NCI-H1417 treated with DMSO at 0.1 percent for 48 hours (cell line): ENCODE measurements around the gene TBC1D4.
"Not testable (repeated sequence)": the region's sequence is repeated elsewhere in the genome, so short reads cannot be mapped to it uniquely, and the experiment has no call there.

ENCODE experiments used
- DNase-seq: peaks from one replicate; lab custom pipeline; 2025; lab: John Stamatoyannopoulos, UW

TBC1D4 gene

GRCh38 chr13:75356421-75356820 lies 125.5 kb downstream of the TBC1D4 start:
- no peak for DNase-seq

DNA sequence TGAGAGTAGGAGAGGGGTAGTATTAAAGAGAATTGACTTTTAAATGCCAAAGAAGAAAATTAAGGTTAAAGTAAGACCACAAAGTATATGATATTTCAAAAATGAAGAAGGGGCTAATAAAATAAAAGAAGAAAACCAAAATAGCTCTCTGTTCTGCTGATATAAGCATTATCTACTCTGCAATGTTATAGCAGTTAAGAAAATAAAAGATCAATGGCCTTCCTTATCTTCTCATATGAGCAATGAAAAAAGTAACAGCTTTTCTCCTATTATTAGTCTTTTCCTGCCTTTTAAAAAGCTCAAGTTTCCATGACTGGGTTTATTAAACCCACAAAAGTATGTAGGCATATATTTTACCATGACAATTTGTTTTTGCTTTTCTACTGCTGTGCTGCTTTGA lies 126.4 kb downstream of the TBC1D4 start:
- no peak for DNase-seq

DNA sequence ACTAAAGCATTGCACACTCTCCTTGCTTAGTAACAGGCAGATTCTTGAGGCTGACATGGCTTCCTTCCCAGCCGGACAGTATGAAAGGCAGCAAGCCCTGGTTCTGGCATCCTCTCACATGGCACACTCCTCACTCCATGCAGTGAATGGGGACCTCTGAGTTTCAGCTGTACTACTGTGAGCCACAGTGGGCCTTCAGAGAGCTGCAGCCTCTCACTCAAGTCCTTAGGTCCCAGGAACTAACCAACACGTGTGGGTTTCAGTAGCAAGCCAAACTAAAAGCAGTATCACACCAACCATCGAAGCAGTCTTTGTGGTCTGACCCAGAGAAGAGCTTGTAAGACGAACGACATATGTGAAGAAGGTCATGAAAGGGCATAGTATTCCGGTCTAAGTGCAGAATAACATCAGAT lies 128.2 kb downstream of the TBC1D4 start:
- no peak for DNase-seq

DNA sequence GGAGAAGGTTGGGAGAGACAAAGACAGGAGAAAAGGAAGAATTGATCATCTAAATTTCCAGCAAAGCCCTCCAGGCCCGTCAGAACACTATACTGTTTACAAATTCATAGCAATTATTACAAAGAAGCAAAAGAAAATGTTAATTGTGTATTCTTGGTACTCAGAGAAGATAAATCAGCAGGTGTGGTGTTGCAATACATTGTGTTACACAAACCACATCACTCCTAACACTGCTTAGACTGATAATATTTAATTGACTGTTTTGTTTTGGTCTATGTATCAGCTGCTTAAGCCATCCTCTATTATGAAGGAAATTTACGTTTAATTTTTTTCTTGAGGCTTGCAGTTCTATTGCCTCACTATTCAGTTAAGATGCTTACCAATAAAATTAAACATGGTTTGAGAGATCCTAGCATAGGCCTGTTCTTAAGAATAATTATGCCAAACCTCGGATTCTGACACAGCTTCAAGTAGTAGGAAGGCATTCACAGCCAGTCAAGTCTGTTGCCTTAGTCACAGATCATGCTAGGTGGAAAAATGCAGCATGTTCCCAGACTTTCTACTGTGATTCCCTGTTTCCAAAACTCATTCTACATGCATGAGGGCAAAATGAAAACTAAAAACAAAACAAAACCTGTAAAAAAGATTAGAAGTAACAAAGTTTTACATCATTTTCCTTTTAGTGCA lies 129.2 kb downstream of the TBC1D4 start:
- DNase-seq: no peak

DNA sequence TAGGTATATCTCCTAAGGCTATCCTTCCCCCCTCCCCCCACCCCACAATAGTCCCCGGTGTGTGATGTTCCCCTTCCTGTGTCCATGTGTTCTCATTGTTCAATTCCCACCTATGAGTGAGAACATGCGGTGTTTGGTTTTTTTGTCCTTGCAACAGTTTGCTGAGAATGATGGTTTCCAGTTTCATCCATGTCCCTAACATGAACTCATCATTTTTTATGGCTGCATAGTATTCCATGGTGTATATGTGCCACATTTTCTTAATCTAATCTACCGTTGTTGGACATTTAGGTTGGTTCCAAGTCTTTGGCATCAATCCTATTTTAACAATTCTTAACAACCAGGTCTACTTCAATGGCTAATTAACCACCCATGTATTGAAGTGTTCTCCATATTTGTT lies 130.4 kb downstream of the TBC1D4 start:
- DNase-seq: not testable (repeated sequence)

DNA sequence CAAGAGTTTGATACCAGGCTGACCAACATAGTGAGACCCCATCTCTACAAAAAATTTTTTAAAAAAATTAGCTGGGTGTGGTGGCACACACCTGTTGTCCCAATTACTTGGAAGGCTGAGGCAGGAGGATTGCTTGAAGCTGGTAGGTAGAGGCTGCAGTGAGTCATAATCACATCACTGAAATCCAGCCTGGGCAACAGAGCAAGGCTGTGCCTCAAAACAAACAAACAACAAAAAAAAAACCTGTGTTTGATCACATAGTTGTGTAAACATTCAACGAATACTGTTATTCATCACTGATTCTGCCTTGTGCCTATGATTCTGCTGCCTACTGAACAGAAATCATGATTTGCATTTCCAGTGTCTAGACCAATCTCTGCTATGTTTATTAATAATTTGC lies 134.0 kb downstream of the TBC1D4 start:
- no peak for DNase-seq

GRCh38 chr13:75347457-75347856 lies 134.5 kb downstream of the TBC1D4 start:
- no peak for DNase-seq

DNA sequence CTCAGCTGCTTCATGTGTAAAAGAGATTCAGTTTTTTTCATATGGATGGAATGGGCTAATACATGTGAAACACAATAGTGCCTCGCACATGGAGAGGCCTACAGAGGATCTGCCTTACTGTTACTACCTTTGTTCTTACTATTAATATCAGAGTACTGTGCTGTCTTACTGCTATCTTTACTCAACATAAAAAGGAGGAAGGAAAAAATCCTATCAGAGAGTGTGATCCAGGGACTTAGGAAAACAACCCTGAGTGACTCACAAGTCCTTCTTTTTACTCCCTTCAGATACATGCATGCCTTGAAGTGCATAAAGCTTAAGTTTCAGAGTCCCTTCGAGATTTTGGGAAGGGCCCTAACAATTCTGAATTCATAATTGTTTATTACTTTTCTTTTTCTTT lies 136.8 kb downstream of the TBC1D4 start:
- no peak for DNase-seq

- DNase-seq: no peak
Observed at GRCh38 chr13:75341028-75341427, 140.9 kb downstream of the TBC1D4 start.

GRCh38 chr13:75339635-75340374 lies 142.2 kb downstream of the TBC1D4 start:
- DNase-seq: no peak

DNA sequence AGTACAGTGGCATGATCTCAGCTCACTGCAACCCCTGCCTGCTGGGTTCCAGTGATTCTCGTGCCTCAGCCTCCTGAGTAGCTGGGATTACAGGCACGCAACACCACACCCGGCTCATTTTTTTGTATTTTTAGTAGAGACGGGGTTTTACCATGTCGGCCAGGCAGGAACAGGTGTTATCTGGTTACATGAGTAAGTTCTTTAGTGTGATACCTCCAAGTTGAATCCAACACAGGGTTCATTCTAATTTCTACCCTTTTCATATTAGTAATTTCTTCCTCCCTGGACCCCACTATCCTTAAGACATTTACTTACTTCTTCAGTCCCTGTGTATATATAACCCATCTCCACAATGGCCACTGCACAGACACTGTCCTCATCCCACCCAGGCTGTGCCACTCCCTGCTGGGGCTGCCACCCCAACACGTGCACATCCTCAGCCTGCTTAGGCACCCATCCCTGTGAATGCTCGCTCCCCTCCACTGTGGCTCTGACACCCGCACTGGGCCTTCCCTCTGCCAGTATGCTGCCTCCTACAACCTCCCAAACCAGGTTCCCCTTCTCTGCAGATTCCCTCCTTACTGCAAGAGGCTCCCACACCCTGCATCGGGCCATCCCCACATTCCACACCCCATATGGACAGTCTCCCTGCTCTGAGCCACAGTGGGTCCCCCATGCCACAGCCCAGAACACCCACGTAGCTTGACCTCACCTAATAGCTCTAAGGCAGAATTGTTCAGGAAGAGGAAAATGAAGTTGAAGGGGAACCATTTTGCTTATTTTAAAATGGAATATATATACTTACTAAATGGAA lies 147.1 kb downstream of the TBC1D4 start:
- no peak for DNase-seq

GRCh38 chr13:75333103-75333502 lies 148.9 kb downstream of the TBC1D4 start:
- no peak for DNase-seq

DNA sequence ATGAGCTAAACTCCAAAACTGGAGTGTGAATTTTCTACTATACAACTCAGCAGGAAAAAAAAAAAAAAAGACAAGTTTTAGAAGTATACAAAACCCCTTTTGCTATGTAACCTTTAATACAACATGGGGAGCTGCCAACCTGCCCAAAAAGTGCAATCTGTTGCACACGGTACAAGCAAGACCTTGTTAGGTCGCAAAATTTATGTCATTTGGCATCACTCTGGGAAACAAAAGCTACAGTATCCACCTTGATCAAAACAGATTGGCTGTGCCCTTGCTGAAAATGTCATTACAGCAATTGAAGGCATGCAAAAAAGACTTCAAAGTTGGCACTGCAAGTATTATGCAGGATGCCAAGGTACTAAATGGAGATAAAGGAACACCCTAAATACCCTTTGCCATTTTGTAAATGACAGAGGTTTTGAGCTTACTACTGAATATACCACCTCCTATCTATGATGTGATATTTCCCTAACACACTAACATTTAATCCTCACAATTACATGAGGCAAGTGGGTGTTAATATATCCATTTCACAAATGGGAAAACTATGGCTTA lies 150.1 kb downstream of the TBC1D4 start:
- DNase-seq: no peak

GRCh38 chr13:75330770-75331169 lies 151.2 kb downstream of the TBC1D4 start:
- DNase-seq: no peak

- DNase-seq: no peak
Observed at GRCh38 chr13:75329723-75330122, 152.2 kb downstream of the TBC1D4 start.

DNA sequence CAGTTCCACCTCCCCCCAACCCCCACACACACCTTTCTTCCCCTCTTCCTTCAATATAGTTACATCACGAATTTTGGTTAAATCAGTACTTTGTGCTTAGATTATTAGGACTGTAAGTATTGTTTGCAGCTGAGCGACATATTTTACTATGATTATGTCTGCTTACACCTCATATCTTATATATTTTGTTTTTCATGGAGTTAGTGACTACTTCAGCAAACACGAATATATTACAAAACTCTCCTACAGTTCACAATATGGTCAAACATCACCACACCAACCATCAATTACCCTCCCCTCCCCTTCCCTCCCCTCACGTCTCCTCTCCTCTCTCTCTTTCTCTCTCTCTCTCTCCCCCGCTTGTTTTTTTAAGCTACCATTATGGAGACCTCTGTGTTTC lies 152.9 kb downstream of the TBC1D4 start:
- no peak for DNase-seq

DNA sequence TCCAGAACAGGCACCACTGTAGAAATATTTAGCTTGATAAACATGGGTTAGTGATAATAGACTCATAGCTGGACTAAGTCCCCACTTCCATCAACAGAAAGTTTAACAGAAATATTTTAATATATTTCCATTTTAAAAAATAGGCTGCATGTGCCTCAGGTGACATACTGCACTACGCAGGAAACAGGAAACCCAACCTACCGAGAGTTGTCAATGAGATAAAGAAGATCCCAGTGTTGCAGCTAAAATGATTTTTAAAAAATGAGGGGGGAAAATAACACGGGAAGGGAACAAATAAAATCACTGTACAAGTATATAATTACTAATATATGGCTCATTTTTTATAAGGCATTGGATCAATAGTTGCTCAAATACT lies 154.8 kb downstream of the TBC1D4 start:
- no peak for DNase-seq

- no peak for DNase-seq
Observed at GRCh38 chr13:75326173-75327134, 155.5 kb downstream of the TBC1D4 start.

DNA sequence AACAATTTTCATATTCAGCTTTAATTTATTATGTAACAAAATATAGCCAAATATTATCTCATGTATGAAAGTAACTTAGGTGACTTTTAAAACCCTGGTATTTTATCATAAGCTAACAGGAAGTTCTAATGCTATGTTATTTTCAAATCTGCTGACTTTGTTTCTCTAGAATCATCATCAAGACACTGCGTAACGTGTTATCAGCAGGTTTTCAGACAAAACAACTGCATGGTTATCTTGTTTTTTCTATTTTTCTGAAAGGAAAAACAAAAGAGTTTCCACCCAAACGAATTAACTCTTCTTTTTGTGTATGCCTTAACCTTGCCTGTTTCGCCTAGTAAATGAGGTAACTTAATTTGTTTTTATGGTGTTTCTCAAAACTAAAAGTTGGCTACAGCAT lies 156.3 kb downstream of the TBC1D4 start:
- DNase-seq: no peak

DNA sequence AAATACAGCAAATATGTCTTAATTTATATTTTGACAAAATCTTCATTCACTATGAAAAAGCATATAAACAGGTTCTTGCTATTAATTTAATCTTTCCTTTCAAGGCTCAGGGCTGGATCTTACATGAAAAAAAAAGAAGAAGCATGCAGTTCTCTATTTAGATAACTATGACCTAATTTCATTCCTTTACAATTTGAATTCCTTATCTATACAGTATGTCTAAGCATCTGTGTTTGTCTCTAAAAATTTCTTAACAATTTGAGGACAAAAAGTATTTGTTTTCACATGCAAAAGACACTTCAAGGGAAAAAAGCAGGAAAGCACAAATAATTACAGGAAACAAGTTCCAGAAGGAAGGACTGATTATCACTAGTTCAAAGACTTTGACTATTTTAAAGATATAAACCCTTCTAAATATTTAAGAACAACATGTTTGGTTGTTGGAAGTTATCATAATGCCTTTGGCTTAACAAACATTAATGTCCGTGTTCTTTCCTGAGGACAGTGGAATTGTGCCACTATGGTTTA lies 157.5 kb downstream of the TBC1D4 start:
- no peak for DNase-seq

GRCh38 chr13:75321084-75321483 lies 160.9 kb downstream of the TBC1D4 start:
- DNase-seq: no peak
